Measurements from ENCODE around the gene IFIT5.

DNA sequence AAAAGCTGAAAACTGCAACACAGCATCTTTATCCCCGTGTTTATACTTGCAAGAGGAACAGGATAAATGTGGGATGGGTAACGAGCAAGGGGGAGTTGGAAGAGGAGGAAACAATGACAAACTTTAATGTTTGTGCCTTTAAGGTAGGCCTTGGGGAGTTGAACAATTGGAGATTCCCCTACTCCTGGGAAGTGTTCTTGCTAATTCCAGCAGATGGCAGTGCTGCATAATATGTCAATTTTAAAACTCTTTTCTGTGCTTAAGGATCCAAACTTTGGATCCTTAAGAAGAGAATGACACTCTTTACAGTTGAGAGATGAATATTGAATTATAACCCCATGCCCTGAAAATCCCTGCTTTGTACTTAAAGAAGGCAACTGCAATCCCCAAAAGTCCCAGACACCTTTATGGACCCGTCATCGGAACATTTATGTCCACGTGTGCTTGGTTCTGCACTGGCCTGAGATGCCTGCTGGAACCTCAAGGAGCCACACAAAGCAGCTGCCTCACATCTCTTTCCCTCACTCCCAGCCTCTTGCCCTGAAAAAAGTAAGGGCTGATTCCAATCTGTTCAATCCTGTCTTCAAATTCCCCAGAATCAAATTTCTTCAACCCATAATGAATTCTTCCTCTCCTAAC, 12.0 kb downstream of the IFIT5 start:
- TF ChIP-seq, protein P1, sequence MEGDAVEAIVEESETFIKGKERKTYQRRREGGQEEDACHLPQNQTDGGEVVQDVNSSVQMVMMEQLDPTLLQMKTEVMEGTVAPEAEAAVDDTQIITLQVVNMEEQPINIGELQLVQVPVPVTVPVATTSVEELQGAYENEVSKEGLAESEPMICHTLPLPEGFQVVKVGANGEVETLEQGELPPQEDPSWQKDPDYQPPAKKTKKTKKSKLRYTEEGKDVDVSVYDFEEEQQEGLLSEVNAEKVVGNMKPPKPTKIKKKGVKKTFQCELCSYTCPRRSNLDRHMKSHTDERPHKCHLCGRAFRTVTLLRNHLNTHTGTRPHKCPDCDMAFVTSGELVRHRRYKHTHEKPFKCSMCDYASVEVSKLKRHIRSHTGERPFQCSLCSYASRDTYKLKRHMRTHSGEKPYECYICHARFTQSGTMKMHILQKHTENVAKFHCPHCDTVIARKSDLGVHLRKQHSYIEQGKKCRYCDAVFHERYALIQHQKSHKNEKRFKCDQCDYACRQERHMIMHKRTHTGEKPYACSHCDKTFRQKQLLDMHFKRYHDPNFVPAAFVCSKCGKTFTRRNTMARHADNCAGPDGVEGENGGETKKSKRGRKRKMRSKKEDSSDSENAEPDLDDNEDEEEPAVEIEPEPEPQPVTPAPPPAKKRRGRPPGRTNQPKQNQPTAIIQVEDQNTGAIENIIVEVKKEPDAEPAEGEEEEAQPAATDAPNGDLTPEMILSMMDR (conservative IDR thresholded peaks at IDR 0.05; ENCODE audit: low read length): peak; percentile 80
- TF ChIP-seq EZH2phosphoT487 (IDR thresholded peaks at IDR 0.05; ENCODE audit: borderline replicate concordance, low read depth, low read length): no peak
